HG03097 (cell line): ENCODE data around the gene SENP5.
A peak's percentile ranks its signal among the peaks of the same experiment; 100 is the strongest.
"Not testable (repeated sequence)": the region's sequence is repeated elsewhere in the genome, so short reads cannot be mapped to it uniquely, and the experiment has no call there.

Experiments used
- ATAC-seq: cut with Tn5 transposase; IDR thresholded peaks from one replicate; pipeline ENCODE4 v1.9.1; 2021; ENCODE audit not compliant: unreplicated experiment, low FRiP score

The SENP5 gene

DNA sequence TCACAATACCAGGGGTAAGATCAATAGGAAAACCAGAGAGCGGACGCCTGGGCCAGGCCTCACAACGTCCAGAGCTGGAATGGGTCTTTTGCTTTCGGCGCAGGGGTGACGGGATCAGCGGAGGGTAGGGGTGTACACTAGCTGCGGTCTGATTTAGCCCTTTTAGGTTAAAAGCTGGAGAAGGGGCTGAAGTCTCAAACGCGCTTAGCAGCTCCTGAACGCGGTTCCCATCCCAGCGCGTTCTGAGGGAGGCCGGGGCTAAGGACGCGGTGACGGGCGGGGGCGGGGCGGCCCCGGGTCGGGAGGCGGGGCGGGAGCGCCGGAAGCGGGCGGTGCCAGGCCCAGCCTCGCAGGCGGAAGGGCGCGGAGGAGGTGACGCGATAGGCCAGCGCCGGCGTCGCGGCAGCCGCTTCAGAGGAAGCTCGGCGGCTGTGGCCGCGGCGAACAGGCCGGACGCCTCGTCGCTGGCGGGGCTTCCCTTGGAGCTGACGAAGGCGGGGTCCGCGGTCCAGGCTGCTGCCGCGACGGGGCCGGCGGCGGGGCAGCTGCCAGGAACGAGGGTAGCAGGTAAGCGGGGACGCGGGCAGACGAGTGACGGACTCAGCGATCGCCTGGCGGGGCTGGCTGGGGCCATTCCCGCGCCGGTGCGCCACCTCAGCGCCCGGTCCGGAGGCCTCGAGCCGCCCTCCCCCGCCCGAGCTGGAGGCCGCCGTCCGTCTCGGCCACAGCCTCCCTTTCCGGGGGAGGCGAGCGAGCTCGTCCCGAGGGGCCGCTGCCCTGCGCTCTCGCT, at the start of gene SENP5:
SENP5 (plus strand) TSS at position 414 of the 790 bp plus-strand sequence. CDS start 17,262 bp downstream, outside the sequence.
- ATAC-seq: peak; percentile 89

GRCh38 chr3:196821806-196822355, 45.8 kb upstream of the SENP5 start:
- no peak for ATAC-seq

- ATAC-seq: not testable (repeated sequence)
Observed at GRCh38 chr3:196829651-196830050, 38.1 kb upstream of the SENP5 start.

DNA sequence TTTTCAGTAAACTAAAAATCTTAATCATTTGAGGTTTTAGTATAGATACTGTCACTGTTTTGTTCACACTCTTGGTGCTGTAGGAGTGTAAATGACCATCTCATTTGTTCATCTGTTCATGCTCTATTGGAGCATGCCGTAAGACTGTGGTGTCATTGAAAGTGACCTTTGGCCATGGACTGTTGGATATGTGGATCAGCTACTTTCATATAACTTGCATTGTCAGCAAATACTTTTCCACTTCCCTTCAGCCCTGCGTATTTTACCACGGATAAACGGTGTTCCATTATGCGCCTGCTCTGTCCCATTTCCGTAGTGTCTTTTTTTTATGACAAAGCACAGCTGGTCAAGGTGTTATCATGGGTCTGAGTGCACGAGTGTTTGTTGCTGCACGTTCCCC, 32.6 kb upstream of the SENP5 start:
- ATAC-seq: no peak

DNA sequence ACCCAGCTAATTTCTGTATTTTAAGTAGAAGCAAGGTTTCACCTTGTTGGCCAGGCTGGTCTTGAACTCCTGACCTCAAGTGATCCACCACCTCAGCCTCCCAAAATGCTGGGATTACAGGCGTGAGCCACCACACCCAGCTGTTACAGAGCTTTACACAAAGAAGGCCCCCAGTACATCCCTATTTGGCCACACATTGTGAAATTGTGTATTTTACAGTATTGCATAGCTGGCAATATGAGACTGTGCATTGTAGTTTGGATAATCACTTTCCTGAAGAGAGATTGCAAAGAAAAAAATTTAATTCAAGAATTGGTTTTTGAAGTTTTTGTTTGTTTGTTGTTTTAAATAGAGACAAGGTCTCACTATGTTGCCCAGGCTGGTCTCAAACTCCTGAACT, 31.1 kb upstream of the SENP5 start:
- not testable (repeated sequence) for ATAC-seq

GRCh38 chr3:196837819-196838420, 29.8 kb upstream of the SENP5 start:
- ATAC-seq: no peak

DNA sequence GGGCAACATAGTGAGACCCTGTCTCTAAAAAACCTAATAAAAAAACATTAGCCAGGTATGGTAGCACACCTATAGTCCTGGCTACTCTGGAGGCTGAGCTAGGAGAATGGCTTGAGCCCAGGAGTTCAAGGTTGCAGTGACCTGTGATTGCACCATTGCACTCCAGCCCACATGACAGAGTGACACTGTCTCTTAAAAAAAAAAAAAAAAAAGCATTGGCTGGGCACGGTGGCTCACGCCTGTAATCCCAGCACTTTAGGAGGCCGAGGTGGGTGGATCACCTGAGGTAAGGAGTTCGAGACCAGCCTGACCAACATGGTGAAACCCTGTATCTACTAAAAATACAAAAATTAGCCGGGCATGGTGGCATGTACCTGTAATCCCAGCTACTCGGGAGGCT, 28.4 kb upstream of the SENP5 start:
- not testable (repeated sequence) for ATAC-seq

- no peak for ATAC-seq
Observed at GRCh38 chr3:196842567-196843434, 24.9 kb upstream of the SENP5 start.

DNA sequence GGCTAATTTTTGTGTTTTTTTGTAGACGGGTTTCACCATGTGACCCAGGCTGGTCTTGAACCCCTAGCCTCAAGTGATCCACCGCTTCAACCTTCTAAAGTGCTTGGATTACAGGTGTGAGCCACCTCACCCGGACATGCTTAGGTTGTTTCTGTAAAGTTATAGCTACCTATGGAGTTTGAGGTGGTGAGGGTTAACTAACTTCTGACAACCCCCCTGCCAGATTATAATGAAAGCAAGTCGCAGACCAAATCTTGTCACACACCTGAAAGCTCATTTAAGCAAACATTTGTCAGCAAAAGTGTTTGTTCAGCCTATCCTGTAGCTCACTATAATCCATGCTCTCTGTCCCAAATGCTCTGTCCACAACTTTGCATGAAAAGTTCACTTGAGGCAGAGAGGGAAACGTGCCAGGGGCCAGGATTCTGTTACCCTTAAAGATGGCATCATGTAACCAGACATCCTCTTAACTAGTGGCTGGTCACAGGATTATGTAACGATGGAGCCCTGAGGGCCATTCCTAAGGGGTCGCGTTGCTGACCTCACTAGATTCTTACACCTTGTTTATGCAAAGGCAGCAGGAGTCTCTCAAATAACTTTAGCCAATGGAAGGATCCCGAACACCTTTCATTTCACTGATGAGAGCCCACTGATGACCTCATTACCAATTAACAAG, 24.1 kb upstream of the SENP5 start:
- no peak for ATAC-seq

- not testable (repeated sequence) for ATAC-seq
Observed at GRCh38 chr3:196844235-196845219, 23.2 kb upstream of the SENP5 start.

DNA sequence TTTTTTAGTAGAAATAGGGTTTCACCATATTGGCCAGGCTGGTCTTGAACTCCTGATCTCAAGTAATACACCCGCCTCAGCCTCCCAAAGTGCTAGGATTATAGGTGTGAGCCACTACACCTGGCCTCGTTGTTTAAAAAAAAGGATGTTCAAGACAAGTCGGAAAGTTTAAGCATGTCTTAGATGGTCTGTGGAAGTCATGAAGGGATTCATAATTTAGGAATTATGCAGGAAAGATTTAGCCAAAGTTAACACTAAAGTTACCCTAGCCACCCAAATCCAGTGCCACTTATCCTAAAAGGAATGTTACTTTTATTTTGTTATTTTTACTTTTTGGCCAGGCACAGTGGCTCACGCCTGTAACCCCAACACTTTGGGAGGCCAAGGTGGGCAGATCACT, 19.3 kb upstream of the SENP5 start:
- not testable (repeated sequence) for ATAC-seq

GRCh38 chr3:196849180-196849741, 18.5 kb upstream of the SENP5 start:
- no peak for ATAC-seq

DNA sequence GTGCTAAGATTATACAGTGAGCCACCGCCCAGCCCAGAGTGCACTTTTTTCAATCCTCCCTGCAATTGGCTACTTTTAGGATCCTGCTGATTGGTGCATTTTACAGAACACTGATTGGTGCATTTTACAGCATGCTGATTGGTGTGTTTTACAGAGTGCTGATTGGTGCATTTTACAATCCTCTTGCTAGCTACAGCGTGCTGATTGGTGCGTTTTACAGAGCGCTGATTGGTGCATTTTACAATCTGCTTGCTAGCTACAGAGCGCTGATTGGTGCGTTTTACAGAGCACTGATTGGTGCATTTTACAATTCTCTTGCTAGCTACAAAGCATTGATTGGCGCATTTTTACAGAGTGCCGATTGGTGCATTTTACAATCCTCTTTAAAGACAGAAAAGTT, 4.7 kb upstream of the SENP5 start:
- ATAC-seq: not testable (repeated sequence)

DNA sequence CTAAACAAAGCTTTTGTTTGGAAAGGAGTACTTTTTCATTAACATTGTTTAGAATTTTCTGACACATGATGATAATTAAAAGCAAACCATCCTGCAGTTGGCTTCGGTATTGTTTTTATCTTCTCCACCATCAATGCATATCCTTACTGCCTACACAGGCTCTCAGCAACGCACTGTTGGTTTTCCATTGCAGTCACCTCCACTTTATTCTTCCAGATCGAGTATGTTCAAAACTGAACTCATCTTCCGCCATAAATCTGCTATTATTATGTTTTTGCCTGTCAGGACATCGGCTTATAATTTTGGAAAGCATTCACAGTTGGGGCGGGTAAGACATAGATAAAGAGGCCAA, 589 bp upstream of the SENP5 start:
- ATAC-seq: no peak

- peak; percentile 14 for ATAC-seq
Observed at GRCh38 chr3:196868297-196868661, 559 bp downstream of the SENP5 start.

- no peak for ATAC-seq
Observed at GRCh38 chr3:196872316-196872715, 4.6 kb downstream of the SENP5 start.

DNA sequence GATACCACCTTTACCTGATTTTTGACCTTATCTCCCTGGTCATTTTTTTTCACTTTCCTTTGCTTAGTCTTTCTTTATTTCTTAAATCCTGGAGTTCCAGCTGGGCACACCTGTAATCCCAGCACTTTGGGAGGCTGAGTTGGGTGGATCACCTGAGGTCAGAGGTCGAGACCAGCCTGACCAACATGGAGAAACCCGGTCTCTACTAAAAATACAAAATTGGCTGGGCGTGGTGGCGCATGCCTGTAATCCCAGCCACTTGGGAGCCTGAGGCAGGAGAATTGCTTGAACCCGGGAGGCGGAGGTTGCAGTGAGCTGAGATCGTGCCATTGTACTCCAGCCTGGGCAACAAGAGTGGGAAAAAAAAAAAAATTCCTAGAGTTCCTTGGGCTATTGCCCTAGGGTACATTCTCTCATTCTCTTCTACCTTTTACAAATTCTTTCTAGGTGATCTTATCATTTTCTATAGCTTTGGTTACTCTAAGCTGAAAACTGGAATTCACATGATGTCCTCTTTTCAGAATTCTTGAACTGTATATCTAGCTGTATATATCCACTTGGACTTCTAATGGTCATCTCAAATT, 6.9 kb downstream of the SENP5 start:
- ATAC-seq: not testable (repeated sequence)

DNA sequence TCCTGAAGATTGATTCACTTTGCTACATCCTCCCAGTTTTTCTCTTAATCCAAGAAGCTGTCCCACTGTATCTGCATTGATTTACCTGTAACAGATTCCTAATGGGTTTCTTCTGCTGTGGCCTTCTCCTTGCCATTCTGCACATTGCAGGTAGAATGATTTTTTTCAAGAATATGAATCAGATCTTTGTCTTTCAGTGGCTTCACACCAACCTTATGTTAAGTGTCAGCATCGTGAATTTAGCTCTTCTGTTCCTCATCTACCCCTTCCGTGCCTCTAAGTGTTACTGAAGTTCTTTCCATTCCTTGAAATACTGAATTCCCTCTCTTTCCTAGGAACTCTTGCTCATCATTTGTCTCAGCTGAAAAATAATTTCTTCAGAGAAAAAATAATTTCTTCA, 7.5 kb downstream of the SENP5 start:
- no peak for ATAC-seq

DNA sequence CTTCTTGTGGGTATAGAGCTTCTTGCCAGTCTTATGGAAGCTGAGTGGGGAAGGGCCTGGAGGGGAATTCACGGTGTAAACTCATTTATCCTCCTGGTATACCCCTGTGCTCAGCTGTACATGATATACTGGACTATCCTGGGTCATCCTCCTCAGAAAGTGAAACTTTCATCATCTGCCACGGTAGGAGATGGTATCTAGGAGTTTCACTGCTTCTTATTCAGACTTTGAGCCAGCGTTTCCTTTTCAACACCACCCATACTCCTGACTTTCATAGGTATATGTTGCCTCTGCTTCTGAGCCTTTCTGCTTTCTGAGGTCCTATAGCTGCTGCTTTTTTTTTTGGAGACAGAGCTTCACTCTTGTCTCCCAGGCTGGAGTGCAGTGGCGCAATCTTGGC, 15.6 kb downstream of the SENP5 start:
- ATAC-seq: peak; percentile 58
